NCI-H2196 (cell line): ENCODE measurements around the gene KRT35.

Experiments used
- DNase-seq: peaks from one replicate; lab custom pipeline; 2025; ENCODE audit not compliant: unreplicated experiment; lab: John Stamatoyannopoulos, UW

KRT35 gene

DNA sequence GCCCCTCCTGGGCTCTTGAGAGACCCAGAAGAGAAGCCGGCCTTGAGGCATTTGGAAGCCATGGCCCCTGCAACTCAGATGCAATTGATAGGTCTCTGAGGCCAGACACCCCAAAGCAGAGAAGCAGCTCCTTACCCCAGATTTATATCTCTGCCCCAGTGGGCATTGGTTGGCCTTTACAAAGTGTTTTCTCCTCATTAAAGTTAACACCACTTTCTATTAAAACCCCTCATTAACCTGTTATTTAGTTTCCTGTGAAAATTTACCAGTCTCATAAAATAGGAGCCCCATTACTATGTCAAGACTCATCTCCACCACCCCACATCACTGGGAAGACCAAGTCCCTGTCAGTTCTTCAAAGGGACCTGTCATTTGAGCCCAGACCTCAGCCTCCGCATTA is at the start of gene KRT35:
TSS of gene KRT35 (minus strand) at position 116 of the 400 bp plus-strand sequence. CDS start at position 62, 54 bp downstream.
- DNase-seq: no peak

DNA sequence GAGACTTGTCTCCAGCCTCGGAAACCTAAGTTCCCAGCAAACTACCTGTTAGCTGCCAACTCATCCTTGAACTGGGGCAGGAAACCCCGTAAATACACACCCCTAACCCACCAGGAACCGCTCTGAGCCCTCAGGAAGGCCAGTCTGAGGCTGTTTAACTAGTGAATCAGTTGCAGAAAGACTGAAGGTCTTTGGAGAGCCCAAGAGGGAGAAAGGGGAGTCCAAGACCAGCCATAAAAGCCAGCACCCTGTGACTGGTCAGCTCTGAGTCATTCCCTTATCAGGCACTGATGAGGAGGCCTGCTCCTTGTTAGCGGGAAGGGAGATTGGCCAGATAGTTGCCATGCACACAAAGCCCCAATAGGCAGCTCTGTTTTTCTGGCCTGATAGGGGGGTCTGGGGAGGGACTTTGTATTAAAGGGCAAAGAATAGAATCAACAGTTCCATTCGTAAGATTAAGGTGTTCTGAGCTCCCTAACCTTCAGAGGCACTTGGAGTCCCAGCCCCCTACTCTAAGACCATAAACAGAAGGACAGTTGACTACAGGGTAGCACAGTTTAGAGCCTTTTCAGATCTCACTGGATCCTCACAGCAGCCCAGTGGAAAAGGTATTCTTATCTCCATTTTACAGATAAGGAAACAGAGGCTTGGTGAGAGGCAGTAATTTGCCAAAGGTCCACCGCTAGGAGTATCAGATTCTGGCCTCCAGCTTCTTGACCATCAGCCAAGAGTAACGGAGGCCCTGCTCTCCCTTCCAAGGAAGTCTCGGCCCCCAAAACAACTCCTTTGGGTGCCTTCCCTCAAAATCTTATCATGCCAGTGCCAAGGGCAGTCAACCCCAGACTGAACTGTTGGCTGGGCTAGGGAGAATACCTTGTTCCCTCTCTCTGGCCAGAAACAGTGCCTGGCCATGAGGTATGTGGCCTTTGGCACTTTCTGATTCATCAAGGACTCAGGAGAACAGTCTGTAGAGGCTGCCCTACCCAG is 49.4 kb upstream of the KRT35 start:
- DNase-seq: no peak

DNA sequence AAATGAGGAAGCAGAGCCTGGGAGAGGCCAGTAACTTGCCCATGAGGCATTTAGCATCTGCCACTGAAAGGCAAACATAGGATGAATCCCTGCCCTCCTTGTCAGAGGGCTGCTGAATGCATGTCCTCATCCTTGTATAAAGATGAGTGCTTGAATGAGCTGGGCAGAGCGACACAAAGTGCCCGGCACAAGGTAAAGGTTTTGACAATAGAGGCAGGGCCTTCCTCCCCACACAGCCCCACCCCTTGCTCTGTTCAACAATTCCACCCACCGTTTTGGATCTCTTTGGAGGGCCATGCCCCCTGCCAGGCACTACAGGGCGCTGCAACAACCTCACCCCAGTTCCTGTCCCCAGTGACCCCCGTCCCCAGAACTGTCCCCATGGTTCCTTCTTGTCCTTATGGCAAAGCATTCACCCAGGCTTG is 48.6 kb upstream of the KRT35 start:
- DNase-seq: no peak

DNA sequence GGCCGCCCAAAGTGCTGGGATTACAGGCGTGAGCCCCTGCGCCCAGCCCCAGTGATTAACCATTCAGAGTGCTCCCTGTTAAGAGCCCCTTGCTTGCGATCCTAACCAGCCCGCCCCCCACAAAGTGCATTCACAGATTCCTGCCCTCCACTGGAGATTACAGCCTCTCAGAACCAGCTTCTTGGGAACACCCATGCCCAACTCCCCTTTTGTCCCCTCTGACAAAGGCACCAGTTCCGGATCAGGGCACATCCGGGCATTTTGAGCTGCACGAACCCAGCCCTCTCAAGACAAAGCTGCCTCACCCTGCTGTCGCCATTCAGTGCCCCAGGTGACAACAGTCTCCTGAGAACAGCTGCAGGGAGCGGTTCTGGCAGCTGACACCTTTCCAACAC is 48.0 kb upstream of the KRT35 start:
- no peak for DNase-seq

DNA sequence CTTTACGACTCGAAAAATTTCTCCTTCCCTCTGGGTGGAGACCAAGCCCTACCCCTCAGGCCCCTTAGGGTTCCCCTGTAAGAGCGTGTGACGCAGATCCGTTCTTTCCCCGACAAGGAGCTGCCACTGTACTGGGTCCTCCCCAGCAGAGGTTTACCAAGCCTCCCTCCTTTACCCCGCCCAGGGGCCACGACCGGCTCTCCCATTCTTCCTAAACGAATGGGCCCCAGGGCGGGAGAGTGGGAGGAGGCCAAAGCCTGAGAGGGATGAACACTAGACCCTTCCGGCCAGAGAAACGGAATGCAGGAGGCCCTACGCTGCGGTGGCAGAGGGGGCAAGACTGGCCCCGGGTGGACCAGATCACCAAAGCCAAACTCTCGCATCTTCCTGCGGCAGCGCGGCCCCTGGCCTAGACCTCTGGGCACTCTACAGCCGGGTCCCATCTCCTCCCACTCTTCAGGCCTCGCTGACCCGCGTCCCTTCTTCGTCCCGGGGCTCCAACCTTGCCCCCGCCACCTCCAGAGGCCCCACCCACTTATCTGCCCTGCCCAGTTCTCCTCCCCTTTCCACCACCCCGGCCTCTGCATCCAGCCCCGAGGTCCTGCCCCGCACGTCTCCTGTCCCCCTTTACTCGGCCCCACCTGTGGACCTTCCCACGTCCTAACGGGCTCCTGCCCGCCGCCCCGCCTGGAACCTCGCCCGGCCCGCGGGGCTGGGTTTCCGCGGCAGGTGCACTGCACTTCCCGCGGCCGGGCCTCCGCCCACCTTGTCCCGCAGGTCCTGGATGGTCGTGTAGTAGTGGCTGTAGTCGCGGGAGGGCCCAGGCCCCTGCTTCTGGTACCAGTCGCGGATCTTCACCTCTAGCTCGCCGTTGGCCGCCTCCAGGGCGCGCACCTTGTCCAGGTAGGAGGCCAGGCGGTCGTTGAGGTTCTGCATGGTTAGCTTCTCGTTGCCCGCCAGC is 46.4 kb upstream of the KRT35 start:
- no peak for DNase-seq

DNA sequence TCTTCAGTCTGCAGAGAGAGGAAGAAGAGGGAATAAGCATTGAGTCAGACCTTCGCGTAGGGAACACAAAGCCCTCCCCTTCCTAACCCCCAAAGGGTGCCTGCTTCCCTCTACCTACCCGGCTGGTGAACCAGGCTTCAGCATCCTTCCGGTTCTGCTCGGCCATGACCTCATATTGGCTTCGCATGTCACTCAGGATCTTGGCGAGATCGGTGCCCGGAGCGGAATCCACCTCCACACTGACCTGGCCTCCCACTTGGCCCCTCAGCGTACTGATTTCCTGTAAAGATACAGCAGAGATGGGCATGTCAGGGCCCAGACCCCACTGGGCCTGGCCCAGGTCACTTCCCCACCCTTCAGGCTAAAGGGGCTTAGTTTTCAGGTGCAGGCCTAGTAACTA is 43.3 kb upstream of the KRT35 start:
- DNase-seq: no peak

DNA sequence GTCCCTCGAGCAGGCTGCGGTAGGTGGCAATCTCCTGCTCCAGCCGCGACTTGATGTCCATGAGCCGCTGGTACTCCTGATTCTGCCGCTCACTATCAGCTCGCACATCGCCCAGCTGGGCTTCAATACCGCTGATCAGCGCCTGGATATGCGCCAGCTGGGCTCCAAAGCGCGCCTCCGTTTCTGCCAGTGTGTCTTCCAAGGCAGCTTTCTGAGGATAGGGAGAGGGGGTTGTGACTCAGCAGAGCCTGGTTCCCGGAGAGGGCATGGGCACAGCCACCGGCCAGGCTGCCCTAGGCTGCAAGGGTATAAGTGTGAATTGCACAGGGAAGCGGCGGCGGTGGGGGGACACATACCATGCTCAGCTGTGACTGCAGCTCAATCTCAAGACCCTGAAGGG is 42.8 kb upstream of the KRT35 start:
- DNase-seq: no peak

DNA sequence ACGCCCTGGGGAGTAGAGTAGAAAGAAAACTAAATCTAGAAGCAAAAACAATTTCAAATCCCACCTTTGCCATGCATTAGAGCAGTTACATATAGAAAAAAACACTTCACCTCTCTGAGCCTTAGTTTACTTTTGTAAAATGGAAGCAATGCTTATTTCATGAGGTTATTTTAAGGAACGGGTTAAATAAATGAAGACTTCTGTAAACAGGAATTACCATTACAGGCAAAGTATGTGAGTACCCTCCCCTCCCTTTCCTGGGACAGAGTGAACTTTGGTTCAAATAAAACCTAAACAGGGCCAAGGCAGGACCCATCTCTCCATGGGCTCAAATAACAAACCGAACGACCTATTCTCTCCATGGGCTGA is 42.3 kb upstream of the KRT35 start:
- no peak for DNase-seq

DNA sequence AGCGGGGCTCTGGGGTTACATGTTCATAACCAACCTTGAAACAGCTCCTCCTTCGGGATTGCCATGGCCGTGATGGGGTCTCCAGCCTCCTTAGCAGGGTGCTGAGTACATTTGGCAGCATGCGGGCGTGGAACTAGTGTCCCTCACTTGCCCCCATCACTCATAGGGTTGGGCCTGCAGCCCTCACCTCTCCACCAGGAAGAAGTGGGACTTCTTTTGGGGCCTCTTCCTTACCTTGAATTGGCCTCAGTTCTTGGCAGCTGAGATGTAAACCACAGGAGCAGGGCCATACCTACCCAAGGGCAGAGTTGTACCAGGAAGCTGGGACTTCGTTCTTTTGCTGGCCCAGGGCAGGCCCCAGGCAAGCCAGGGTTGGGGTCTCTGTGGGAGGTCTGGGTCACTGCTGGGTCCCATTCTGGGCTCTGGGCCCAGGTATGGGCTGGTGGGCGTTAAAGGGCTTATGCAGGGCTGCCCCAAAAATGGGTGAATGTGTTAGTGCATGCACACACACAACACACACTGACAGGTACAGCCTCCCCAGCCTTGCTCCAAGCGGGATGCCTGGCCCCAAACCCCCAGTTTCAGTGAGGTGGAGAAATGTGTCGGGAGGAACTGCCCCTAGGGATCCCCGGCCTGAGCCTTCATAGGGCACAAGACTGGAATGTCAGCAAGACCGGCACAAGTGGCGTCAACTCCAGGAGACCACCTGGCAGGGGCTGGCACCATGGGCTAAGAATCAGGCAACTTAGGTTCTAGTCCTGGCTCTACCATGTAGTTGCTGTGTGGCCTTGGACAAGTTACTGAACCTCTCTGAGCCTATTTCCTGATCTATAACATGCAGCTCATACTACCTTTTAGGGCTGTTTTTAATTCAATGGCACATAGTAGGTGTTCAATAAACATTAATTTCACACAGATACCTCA is 41.6 kb upstream of the KRT35 start:
- DNase-seq: no peak

DNA sequence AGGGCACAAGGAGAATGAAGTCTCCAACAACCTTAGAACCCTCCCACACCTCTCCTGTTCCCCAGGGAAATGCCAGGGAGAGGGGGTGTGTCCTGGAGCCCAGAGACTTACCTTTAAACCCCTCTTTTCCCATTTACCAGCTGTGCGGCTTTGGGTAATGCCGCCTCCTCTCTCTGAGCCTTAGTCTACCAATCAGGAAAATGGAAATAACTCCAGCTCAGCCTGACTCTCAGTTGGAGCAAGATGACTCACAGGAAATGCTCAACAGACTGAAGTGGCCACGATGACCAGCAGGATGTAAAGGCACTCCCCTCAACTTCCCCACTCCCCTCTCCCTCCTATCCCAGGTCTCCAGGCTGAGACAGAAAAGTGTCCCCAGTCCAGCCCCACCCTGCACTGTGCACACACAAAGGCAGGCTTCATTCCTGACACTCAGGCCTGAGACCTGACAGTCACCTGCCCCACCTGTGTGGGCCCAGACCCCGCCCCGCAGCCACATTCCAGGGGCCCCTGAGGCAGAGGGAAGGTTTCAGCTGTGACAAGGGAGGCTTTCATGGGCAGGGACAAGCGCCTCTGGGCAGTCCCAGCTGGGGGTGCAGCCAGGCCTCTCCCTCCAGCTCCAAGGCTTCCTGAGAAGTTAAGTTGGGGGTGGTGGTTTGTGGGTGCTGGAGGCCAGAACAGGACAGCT is 40.8 kb upstream of the KRT35 start:
- peak; percentile 34 for DNase-seq

DNA sequence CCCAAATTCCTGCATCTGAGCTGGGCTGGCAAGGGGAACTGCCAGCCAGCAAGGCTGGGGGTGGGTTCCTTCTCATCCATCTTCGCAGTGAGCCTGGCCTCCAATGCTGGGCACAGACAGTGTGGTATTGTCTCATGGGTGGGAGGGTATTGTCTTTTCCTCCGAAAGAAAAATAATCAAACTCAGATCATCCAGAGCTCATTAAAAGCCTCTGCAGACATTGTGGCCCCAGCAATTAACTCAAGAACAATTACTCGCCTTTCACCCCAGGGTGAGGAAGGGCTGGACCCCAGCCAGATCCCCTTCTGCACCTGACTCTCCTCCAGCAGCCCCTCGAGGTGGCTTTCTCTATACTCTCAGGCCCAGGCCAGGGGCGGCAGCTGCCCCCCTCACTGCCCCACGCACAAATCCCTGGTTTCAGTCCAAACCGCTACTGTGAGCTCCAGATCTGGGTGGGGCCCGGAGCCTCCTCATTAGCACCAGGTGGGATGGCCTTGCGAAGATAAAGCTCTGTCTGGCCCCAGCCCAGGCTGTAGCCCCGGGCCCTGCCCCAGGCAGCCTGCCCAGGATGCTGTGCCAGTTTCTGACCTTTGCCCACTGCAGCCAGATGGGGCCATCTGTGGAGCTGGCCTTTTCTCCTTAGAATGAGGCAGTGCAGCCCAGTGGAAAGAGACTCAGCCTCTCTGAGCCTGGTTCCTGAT is 40.0 kb upstream of the KRT35 start:
- DNase-seq: peak; percentile 67

DNA sequence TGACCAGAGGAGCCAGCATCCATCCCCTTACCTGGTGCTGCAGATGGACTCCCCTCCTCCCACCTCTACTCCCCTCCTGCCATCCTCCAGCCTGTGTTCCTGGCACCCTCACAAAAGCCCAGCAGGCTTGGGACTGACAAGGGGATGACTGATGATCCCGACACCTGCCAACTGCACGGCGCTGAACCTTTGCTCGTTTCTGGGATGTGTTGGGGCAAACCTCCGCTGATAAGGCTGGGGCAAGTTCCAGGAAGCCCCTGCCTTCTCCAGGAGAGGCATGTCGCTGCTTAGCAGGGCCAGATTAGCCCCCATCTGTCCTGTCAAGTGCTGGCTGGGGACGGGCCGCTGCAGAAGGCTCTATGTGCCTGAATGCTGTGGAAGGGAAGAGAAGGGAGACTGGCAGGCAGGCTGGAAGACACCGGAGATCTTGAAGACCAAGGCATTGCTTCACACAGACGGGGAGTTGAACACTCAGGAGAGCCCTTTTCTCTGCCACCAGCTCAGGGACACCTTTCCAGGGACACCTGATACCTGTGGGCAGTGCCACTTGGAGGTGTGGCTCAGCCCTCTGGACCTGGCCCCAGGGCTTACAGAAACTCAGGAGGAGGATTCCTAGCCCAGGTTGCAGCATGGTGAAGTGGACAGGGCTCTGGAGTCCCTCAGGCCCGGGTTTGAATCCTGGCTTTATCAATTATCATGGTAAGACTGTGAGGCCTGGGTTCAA is 38.7 kb upstream of the KRT35 start:
- peak; percentile 57 for DNase-seq

DNA sequence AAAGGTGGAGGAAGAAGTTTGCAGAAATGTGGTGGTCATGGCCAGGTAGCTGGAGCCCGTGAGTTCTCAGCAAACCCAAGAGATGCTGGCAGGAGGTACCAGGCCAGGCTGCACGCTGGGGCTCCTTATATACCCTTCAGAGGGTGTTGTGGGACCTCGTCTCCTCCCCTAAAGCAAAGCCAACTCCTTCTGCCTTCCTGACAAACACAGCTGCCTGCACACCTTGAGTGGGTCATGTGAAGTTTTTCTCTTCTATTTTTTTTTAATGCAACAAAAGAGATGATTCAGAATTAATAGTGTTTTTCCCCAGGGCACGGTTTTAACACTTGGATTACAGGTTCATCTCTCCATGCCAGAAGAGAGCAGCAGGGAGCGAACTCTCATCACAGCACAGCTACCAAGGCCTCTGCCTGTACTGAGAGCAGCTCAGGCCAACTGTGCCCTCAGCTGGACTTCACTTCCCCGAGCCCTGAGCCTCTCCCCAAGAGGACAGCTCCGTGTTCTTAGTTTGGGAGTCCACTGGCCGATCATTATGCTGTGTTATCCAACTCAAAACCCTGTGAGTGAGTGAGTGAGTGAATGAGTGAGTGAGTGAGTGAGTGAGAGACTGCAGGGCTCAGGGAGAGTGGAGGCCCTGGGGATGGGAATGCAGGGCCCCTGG is 38.0 kb upstream of the KRT35 start, which contains the start of gene KRT15:
TSS of gene KRT15 (minus strand) at position 102 of the 661 bp plus-strand sequence. CDS start at position 39, 63 bp downstream.
- DNase-seq: peak; percentile 16

DNA sequence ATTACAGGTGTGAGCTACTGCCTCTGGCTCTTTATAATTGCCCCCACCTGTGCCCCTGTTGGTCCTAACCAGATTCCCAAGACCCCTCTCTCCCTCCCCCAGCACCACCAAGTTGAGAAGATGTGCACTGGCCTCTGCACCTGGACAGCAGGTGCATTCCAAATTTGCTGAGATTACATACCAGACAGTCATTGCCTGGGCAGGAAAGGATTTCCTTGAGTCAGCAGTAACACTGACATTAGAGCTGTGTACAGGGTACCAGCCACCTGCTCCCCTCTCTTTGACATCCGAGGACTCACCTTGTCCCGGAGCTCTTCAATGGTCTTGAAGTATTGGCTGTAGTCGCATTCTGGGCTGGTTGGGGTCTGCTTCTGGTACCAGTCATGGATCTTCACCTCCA is 37.1 kb upstream of the KRT35 start:
- no peak for DNase-seq

DNA sequence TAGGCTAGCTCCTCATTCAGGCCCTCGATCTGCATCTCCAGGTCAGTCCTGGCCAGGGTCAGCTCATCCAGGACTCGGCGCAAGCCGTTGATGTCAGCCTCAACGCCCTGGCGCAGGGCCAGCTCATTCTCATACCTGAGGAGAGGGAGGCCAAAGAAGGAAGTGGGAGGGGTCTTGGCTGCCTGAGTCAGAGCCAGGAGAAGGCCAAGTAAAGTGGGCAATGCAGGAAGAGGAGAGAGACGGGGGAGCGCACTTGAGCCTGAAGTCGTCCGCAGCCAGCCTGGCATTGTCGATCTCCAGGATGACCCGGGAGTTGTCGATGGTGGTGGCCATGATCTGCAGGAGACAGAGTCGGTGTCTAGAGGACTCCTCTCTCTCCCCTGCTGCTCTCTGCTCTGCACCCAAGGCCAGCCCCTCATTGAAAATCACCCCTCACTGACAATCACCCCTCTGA is 35.9 kb upstream of the KRT35 start:
- DNase-seq: no peak

DNA sequence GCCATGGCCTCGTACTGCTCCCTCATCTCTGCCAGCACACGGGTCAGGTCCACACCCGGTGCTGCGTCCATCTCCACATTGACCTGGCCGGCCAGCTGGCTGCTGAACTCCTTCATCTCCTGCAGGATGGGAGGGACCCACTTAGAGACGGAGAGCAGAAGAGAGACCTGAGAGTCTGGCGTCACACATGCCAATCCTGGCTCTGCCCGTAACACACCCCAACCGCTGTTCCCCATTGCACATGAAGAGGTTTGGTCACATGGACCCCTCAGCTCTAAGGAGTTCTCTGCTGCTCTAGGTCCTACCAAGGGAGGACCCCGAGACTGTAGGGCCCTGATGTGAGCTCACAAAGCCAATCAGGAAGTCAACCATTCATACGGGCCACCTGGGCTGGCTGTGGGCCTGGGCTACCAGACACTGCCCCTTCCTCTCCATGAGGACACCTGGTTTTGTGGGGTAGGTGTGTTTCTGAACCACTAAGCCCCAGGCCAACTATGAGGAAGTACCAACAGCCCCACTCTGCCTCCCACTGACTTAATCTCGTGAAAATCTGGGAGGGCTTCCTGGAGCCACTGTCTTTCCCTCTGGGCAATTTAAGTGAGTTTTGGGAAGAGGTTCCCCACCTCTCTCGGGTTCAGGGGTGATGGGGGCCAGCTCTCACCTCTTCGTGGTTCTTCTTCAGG is 35.3 kb upstream of the KRT35 start:
- no peak for DNase-seq

DNA sequence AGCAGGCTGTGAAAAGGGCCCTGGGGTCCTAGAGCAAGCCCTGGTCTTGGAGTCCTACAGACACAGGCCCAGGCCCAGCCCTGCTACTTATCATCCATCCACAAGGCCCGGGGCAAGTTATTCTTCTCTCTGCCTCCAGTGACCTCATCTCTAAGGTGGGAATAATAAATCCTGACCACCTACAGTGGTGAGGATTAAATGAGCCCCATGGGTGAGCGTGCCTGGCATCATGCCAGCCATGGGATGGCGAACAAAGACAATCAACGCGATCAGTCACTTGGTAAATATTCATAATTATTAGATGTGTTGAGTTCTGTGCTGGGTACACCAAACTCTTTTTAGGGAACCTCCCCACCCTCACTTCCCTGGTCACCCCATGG is 32.2 kb upstream of the KRT35 start:
- DNase-seq: no peak
